GM23338 (cell line): ENCODE measurements around the gene RABL6.

Source experiments
- EZH2 ChIP-seq: fragments of 200-600 bp; sonication (generic); IDR thresholded peaks from one replicate; pipeline ENCODE4 v1.8.0; 2017; ENCODE audit warnings: antibody characterized with exemption, mild to moderate bottlenecking, low read depth; ENCODE audit not compliant: unreplicated experiment
- EZH2phosphoT487 ChIP-seq: fragments of 200-600 bp; sonication (generic); IDR thresholded peaks from one replicate; pipeline ENCODE4 v1.8.1; 2018; ENCODE audit warnings: antibody characterized with exemption; ENCODE audit not compliant: unreplicated experiment
- JUNB ChIP-seq: IDR thresholded peaks from one replicate; pipeline ENCODE4 v1.6.1; 2016; ENCODE audit warnings: antibody characterized with exemption; ENCODE audit not compliant: unreplicated experiment
- POLR2AphosphoS5 ChIP-seq: IDR thresholded peaks from 2 replicates; pipeline ENCODE4 v1.6.1; 2016; ENCODE audit warnings: antibody characterized with exemption, low read depth
- REST ChIP-seq: IDR thresholded peaks from one replicate; pipeline ENCODE4 v1.6.1; 2018; ENCODE audit warnings: antibody characterized with exemption; ENCODE audit not compliant: unreplicated experiment
- ZNF114 ChIP-seq: fragments of 250-450 bp; sonication (Bioruptor Pico); IDR thresholded peaks from 2 replicates; pipeline ENCODE4 v1.5.0; 2020; ENCODE audit warnings: mild to moderate bottlenecking, moderate library complexity
- ZNF331 ChIP-seq: fragments of 250-450 bp; sonication (Bioruptor Pico); IDR thresholded peaks from 2 replicates; pipeline ENCODE4 v1.5.0; 2020; ENCODE audit warnings: low read depth, mild to moderate bottlenecking, moderate library complexity
- TF ChIP-seq, protein P1 (sequence below), 2 experiments: fragments of 200-600 bp in 1 of 2; sonication (generic) in 1 of 2; conservative IDR thresholded peaks; 2 replicates each; pipeline versions ENCODE4 v1.5.1 to v1.6.1; 2016 to 2017; ENCODE audit warnings: antibody characterized with exemption in 2 of 2, low read depth in 2 of 2, mild to moderate bottlenecking in 2 of 2, moderate library complexity in 1 of 2

DNA sequence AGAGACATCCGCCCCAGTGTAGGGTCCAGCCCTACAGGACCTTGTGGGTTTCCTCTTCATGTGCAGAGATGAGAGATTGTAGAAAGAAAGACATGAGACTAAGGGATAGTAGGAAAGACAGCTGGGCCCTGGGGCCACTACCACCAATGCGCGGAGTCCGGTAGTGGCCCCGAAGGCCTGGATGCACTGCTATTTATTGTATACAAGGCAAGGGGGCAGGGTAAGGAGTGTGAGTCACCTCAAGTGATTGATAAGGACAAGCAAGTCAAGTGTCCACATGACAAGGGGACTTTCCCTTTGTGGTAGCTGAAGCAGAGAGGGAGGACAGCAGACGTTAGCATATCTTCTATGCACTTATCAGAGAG lies 22.8 kb upstream of the RABL6 start:
- TF ChIP-seq POLR2AphosphoS5 (no peak), EZH2 (no peak), ZNF331 (CRISPR knock-in tag) (no peak), REST (no peak), JUNB (no peak), EZH2phosphoT487 (no peak), ZNF114 (CRISPR knock-in tag) (no peak)
- TF ChIP-seq, protein P1, sequence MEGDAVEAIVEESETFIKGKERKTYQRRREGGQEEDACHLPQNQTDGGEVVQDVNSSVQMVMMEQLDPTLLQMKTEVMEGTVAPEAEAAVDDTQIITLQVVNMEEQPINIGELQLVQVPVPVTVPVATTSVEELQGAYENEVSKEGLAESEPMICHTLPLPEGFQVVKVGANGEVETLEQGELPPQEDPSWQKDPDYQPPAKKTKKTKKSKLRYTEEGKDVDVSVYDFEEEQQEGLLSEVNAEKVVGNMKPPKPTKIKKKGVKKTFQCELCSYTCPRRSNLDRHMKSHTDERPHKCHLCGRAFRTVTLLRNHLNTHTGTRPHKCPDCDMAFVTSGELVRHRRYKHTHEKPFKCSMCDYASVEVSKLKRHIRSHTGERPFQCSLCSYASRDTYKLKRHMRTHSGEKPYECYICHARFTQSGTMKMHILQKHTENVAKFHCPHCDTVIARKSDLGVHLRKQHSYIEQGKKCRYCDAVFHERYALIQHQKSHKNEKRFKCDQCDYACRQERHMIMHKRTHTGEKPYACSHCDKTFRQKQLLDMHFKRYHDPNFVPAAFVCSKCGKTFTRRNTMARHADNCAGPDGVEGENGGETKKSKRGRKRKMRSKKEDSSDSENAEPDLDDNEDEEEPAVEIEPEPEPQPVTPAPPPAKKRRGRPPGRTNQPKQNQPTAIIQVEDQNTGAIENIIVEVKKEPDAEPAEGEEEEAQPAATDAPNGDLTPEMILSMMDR (conservative IDR thresholded peaks at IDR 0.05; ENCODE audit: low read depth in 2 of 2): no peak
